ENCODE results near the gene LRATD1. TPM values are rescaled to one million over a fixed set of nuclear protein-coding genes. Genes with fewer than 3 reads are reported as not detected.

The LRATD1 gene
- total RNA-seq, 1 experiment from 2014 or later, result 0.27 TPM

- no peak for DNase-seq
- ChIA-PET CTCF (no interaction called here), POLR2A (no interaction called here)
- Mint-ChIP-seq H3K27ac (ENCODE audit: unreplicated experiment) (no peak overlapping the region), H3K27me3 (ENCODE audit: insufficient read depth, unreplicated experiment) (no peaks in the 10 kb centered on the region), H3K4me3 (ENCODE audit: unreplicated experiment) (no peak overlapping the region), H3K9me3 (ENCODE audit: unreplicated experiment) (no peaks in the 10 kb centered on the region), H3K36me3 (ENCODE audit: insufficient read depth, unreplicated experiment) (no peaks in the 10 kb centered on the region), H3K4me1 (ENCODE audit: low read depth, unreplicated experiment) (no peaks in the 10 kb centered on the region)
- no peak for TF ChIP-seq CTCF (IDR thresholded peaks at IDR 0.05; ENCODE audit: insufficient read depth in 1 of 2, low read depth in 1 of 2, low read length in 1 of 2, severe bottlenecking in 1 of 2, unreplicated experiment in 1 of 2)
- no TSS peak for BruUV-seq (replicated peaks)
- Histone ChIP-seq H3K4me1 (no peaks in the 10 kb centered on the region), H3K9me3 (no peaks in the 10 kb centered on the region), H3K27me3 (replicated peaks; ENCODE audit: control insufficient read depth, insufficient read depth, low read length) (no peaks in the 10 kb centered on the region), H3K36me3 (ENCODE audit: control insufficient read depth, insufficient read depth, low read length) (no peaks in the 10 kb centered on the region), H3K4me3 (ENCODE audit: low read depth, low read length) (no peak overlapping the region)
- intact Hi-C loops (cut with micrococcal nuclease; ENCODE audit: unreplicated experiment), result no loop called here
Observed at GRCh38 chr2:14661163-14661562, 28.6 kb downstream of the LRATD1 start.

- Mint-ChIP-seq H3K4me3 (ENCODE audit: unreplicated experiment) (no peak overlapping the region), H3K36me3 (ENCODE audit: insufficient read depth, unreplicated experiment) (no peaks in the 10 kb centered on the region), H3K9me3 (ENCODE audit: unreplicated experiment) (no peaks in the 10 kb centered on the region), H3K27ac (ENCODE audit: unreplicated experiment) (no peak overlapping the region), H3K27me3 (ENCODE audit: insufficient read depth, unreplicated experiment) (no peaks in the 10 kb centered on the region), H3K4me1 (ENCODE audit: low read depth, unreplicated experiment) (no peaks in the 10 kb centered on the region)
- Histone ChIP-seq H3K36me3 (ENCODE audit: control insufficient read depth, insufficient read depth, low read length) (no peaks in the 10 kb centered on the region), H3K4me1 (no peaks in the 10 kb centered on the region), H3K4me3 (ENCODE audit: low read depth, low read length) (no peak overlapping the region), H3K27me3 (replicated peaks; ENCODE audit: control insufficient read depth, insufficient read depth, low read length) (no peaks in the 10 kb centered on the region), H3K9me3 (no peaks in the 10 kb centered on the region)
- DNase-seq, result no peak
- ChIA-PET POLR2A (no interaction called here), CTCF (no interaction called here)
- no peak for TF ChIP-seq CTCF (IDR thresholded peaks at IDR 0.05; ENCODE audit: insufficient read depth in 1 of 2, low read depth in 1 of 2, low read length in 1 of 2, severe bottlenecking in 1 of 2, unreplicated experiment in 1 of 2)
- no TSS peak for BruUV-seq (replicated peaks)
- intact Hi-C loops (cut with micrococcal nuclease; ENCODE audit: unreplicated experiment), result no loop called here
Observed at GRCh38 chr2:14673351-14673875, 40.9 kb downstream of the LRATD1 start.

DNA sequence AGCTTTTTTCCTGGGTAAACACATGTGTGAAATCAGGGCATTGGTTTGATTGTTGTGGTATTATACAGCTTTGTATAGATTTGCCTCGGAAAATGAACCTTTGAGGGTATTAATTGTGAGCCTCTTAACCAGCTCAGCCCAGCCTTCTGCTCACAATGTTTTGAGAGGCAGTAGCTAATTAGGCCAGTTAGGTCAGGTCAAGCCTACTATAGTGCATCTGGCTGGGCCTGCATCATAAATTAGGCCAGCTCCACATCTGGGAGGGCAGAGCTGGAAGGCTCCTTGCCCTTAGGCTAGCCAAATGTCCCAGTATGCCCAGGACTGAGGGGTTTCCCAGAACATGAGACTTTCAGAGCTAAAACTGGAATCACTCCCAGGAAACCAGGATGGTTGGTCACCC lies 43.0 kb downstream of the LRATD1 start:
- Histone ChIP-seq H3K4me1 (no peaks in the 10 kb centered on the region), H3K36me3 (ENCODE audit: control insufficient read depth, insufficient read depth, low read length) (no peaks in the 10 kb centered on the region), H3K9me3 (no peaks in the 10 kb centered on the region), H3K27me3 (replicated peaks; ENCODE audit: control insufficient read depth, insufficient read depth, low read length) (no peaks in the 10 kb centered on the region), H3K4me3 (ENCODE audit: low read depth, low read length) (no peak overlapping the region)
- H3K9me3 Mint-ChIP-seq (ENCODE audit: unreplicated experiment), result no peaks in the 10 kb centered on the region
- POLR2A ChIA-PET, result no interaction called here
- intact Hi-C loops (cut with micrococcal nuclease; ENCODE audit: unreplicated experiment), result no loop called here
- no peaks in the 10 kb centered on the region for H3K36me3 Mint-ChIP-seq (ENCODE audit: insufficient read depth, unreplicated experiment)
- no peaks in the 10 kb centered on the region for H3K4me1 Mint-ChIP-seq (ENCODE audit: low read depth, unreplicated experiment)
- H3K27me3 Mint-ChIP-seq (ENCODE audit: insufficient read depth, unreplicated experiment), result no peaks in the 10 kb centered on the region
- no peak for TF ChIP-seq CTCF (IDR thresholded peaks at IDR 0.05; ENCODE audit: insufficient read depth in 1 of 2, low read depth in 1 of 2, low read length in 1 of 2, severe bottlenecking in 1 of 2, unreplicated experiment in 1 of 2)
- no peak overlapping the region for H3K4me3 Mint-ChIP-seq (ENCODE audit: unreplicated experiment)
- no peak for DNase-seq
- no TSS peak for BruUV-seq (replicated peaks)
- CTCF ChIA-PET, result no interaction called here
- H3K27ac Mint-ChIP-seq (ENCODE audit: unreplicated experiment), result no peak overlapping the region

Measured in Caco-2 (cell line).